Keratinocyte (primary cell): Measurements from ENCODE around the gene LRGUK. TPM values are rescaled to one million over a fixed set of nuclear protein-coding genes. Genes with fewer than 3 reads are reported as not detected.

Experiments
- DNase-seq: peaks from one replicate; pipeline ENCODE4 v3.0.0-alpha.2; 2011; ENCODE audit warnings: low read depth, missing footprints, low spot score
- FAIRE-seq: peaks from 2 replicates; lab custom pipeline; 2011; peaks lifted over from hg19 to GRCh38; lab: Jason Lieb, UNC
- H2AFZ ChIP-seq: 2 replicates; pipeline ENCODE4 v1.6.0; 2012; ENCODE audit warnings: low read length, control low read depth, inconsistent platforms; ENCODE audit not compliant: control insufficient read depth
- H3K27ac ChIP-seq: 2 replicates; pipeline ENCODE4 v1.5.1; 2011; ENCODE audit warnings: low read length; ENCODE audit not compliant: control insufficient read depth, insufficient read depth
- H3K27me3 ChIP-seq: 3 replicates; pipeline ENCODE4 v1.6.0; 2011; ENCODE audit warnings: low read length; ENCODE audit not compliant: control insufficient read depth, insufficient read depth; ENCODE audit errors: extremely low read depth
- H3K36me3 ChIP-seq, 2 experiments: 2 replicates in 1 of 2; 3 replicates in 1 of 2; pipeline ENCODE4 v1.5.1; 2011; ENCODE audit warnings: low read length in 2 of 2, mild to moderate bottlenecking in 1 of 2; ENCODE audit not compliant: control insufficient read depth in 2 of 2, insufficient read depth in 2 of 2; ENCODE audit errors: extremely low read depth in 1 of 2
- H3K4me1 ChIP-seq: 3 replicates; pipeline ENCODE4 v1.5.1; 2011; ENCODE audit warnings: low read length; ENCODE audit not compliant: control insufficient read depth, insufficient read depth; ENCODE audit errors: extremely low read depth
- H3K4me2 ChIP-seq: 3 replicates; pipeline ENCODE4 v1.6.0; 2011; ENCODE audit warnings: low read depth, low read length; ENCODE audit not compliant: control insufficient read depth, insufficient read depth; ENCODE audit errors: extremely low read depth
- H3K4me3 ChIP-seq, 3 experiments: fragments of 200-600 bp in 1 of 3; sonication (generic) in 1 of 3; 2 replicates in 2 of 3; 3 replicates in 1 of 3; pipeline ENCODE4 v1.5.1; 2011 to 2016; ENCODE audit warnings: low read length in 3 of 3, mild to moderate bottlenecking in 3 of 3, control low read depth in 2 of 3, inconsistent platforms in 1 of 3, low read depth in 1 of 3, mixed read lengths in 1 of 3, mixed run types in 1 of 3, moderate library complexity in 1 of 3; ENCODE audit not compliant: control insufficient read depth in 2 of 3, insufficient read depth in 2 of 3; ENCODE audit errors: extremely low read depth in 1 of 3
- H3K79me2 ChIP-seq: 2 replicates; pipeline ENCODE4 v1.6.0; 2012; ENCODE audit warnings: low read length; ENCODE audit not compliant: control insufficient read depth, insufficient read depth
- H3K9ac ChIP-seq: 3 replicates; pipeline ENCODE4 v1.6.0; 2011; ENCODE audit warnings: low read length; ENCODE audit not compliant: control insufficient read depth, insufficient read depth; ENCODE audit errors: extremely low read depth
- H3K9me1 ChIP-seq: 3 replicates; pipeline ENCODE4 v1.6.0; 2011; ENCODE audit warnings: low read length; ENCODE audit not compliant: control insufficient read depth, insufficient read depth; ENCODE audit errors: extremely low read depth
- H3K9me3 ChIP-seq: 2 replicates; pipeline ENCODE4 v1.5.1; 2012; ENCODE audit warnings: low read depth, low read length; ENCODE audit not compliant: control insufficient read depth
- H4K20me1 ChIP-seq: 3 replicates; pipeline ENCODE4 v1.6.0; 2011; ENCODE audit warnings: low read length; ENCODE audit not compliant: control insufficient read depth, insufficient read depth; ENCODE audit errors: extremely low read depth
- EZH2 ChIP-seq: IDR thresholded peaks from one replicate; pipeline ENCODE4 v1.6.1; 2012; ENCODE audit warnings: inconsistent platforms, mild to moderate bottlenecking, low read length, moderate library complexity
- dilution Hi-C: fragments of 300-500 bp; cut with MboI; formaldehyde crosslinking; loops from one replicate; pipeline ENCODE4 v1.7.0; 2020; ENCODE audit warnings: low sequenced_read_pairs; ENCODE audit not compliant: extremely low pct_ligation_motif_present
- polyA plus RNA-seq, 5 experiments: library from polyadenylated mRNA; depleted of rRNA in 3 of 5; stranded (reverse) in 3 of 5; stranded (forward) in 1 of 5; unstranded in 1 of 5; fragments of >200 nt; gene quantifications; 1 replicate in 1 of 5; 2 replicates in 3 of 5; 3 replicates in 1 of 5; pipeline versions ENCODE4 v1.2.1 to v1.2.3, GENCODE V29; 2011 to 2012; ENCODE audit warnings: missing spikeins in 2 of 5, low read depth in 1 of 5, low replicate concordance in 1 of 5
- TF ChIP-seq, protein P1 (sequence below), 3 experiments: IDR thresholded peaks in 1 of 3; conservative IDR thresholded peaks in 1 of 3; optimal IDR thresholded peaks in 1 of 3; 2 replicates in 2 of 3; 3 replicates in 1 of 3; pipeline versions ENCODE3 to v1.5.1; 2011; ENCODE audit warnings: low read length in 3 of 3, mild to moderate bottlenecking in 3 of 3, moderate library complexity in 2 of 3, control low read depth in 1 of 3, inconsistent platforms in 1 of 3; ENCODE audit not compliant: insufficient read depth in 2 of 3; ENCODE audit errors: extremely low read depth in 1 of 3

Gene LRGUK
- polyA plus RNA-seq, 1 donor (not counting 4 experiments of a cell fraction or from before 2014, with no cell fraction given): 0.50 TPM

DNA sequence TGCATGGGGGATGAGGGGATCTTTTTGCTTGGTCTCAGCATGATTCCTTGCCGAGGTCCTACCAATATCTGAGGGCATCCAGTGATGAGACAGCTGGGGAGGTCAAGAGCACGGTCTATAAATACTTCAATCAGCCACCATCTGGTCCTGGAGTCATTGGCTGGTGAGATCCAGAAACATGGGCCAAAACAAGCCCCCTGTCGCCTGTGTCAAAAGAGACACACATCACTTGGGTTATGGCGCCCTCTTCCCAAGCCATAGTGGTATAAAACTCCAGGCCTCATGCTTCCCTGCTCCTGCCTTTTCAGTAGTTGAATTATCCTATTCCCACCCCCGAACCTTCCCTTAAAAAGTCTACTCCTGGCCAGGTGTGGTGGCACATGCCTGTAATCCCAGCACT, 128.7 kb downstream of the LRGUK start:
- H3K9me3 ChIP-seq: no peaks in the 10 kb centered on the region
- no peaks in the 10 kb centered on the region for H3K27me3 ChIP-seq
- no peaks in the 10 kb centered on the region for H3K4me1 ChIP-seq
- no peak overlapping the region for H3K9ac ChIP-seq
- H2AFZ ChIP-seq: no peak overlapping the region
- no peak for TF ChIP-seq EZH2
- TF ChIP-seq, protein P1, sequence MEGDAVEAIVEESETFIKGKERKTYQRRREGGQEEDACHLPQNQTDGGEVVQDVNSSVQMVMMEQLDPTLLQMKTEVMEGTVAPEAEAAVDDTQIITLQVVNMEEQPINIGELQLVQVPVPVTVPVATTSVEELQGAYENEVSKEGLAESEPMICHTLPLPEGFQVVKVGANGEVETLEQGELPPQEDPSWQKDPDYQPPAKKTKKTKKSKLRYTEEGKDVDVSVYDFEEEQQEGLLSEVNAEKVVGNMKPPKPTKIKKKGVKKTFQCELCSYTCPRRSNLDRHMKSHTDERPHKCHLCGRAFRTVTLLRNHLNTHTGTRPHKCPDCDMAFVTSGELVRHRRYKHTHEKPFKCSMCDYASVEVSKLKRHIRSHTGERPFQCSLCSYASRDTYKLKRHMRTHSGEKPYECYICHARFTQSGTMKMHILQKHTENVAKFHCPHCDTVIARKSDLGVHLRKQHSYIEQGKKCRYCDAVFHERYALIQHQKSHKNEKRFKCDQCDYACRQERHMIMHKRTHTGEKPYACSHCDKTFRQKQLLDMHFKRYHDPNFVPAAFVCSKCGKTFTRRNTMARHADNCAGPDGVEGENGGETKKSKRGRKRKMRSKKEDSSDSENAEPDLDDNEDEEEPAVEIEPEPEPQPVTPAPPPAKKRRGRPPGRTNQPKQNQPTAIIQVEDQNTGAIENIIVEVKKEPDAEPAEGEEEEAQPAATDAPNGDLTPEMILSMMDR (optimal IDR thresholded peaks at IDR 0.05 in 1 of 3, IDR thresholded peaks at IDR 0.05 in 1 of 3, conservative IDR thresholded peaks at IDR 0.05 in 1 of 3; ENCODE audit: extremely low read depth in 1 of 3, insufficient read depth in 2 of 3, low read length in 3 of 3): peak in 1 of 3 experiments; percentile 41
- no peaks in the 10 kb centered on the region for H4K20me1 ChIP-seq
- FAIRE-seq (no peak), DNase-seq (no peak)
- no peaks in the 10 kb centered on the region for H3K9me1 ChIP-seq
- H3K4me3 ChIP-seq: no peak overlapping the region
- no peaks in the 10 kb centered on the region for H3K79me2 ChIP-seq
- H3K36me3 ChIP-seq: no peaks in the 10 kb centered on the region
- no peak overlapping the region for H3K27ac ChIP-seq
- dilution Hi-C loops: no loop called here
- H3K4me2 ChIP-seq: no peak overlapping the region

DNA sequence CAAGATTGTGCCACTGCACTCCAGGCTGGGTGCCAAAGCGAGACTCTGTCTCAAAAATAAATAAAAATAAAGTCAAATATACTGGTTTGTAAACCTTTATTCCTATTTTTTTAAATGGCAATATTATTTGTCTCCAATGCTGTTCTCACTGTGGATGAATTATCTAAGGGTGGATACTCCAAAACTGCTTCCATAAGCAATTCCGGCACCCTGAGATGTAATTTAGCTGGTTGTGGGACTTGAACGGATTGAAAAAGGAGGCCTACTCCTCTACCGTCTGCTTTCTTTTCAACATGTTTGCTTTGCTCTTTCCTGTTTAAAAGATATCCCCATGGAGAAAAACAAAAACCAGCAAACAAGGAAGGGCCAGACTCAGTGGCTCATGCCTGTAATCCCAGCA, 135.2 kb downstream of the LRGUK start:
- FAIRE-seq (no peak), DNase-seq (no peak)
- Histone ChIP-seq H3K27me3 (peaks cover 6% of the 10 kb centered on the region), H3K9ac (no peak overlapping the region), H3K27ac (no peak overlapping the region), H3K36me3 (no peaks in the 10 kb centered on the region), H2AFZ (no peak overlapping the region), H3K4me3 (no peak overlapping the region), H3K9me1 (no peaks in the 10 kb centered on the region), H3K9me3 (no peaks in the 10 kb centered on the region), H3K4me2 (no peak overlapping the region), H4K20me1 (no peaks in the 10 kb centered on the region), H3K79me2 (no peaks in the 10 kb centered on the region), H3K4me1 (no peaks in the 10 kb centered on the region)
- no peak for TF ChIP-seq EZH2
- dilution Hi-C loops: no loop called here

DNA sequence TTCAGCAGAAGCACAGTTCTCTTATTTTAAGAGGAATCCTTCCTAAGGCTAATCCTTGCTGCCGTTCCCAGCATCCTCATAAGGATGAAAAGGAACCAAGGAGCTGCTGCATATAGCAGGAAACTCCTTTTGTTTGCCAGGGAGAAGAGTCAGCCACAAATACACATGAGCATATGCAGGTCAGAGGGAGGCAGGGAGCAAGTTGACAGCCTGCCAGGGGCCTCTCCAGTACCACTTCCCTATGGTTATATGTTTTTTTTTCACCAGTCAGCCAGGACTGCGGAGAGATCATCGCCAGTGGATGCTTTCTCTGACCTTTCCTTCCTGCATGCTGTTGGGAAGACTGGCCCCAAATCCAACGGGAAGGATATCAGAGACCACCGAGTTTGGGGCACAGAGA, 149.8 kb downstream of the LRGUK start:
- DNase-seq (no peak), FAIRE-seq (no peak)
- H3K9ac ChIP-seq: no peak overlapping the region
- H3K36me3 ChIP-seq: no peaks in the 10 kb centered on the region
- no peak overlapping the region for H3K4me3 ChIP-seq
- dilution Hi-C loops: no loop called here
- H3K79me2 ChIP-seq: no peaks in the 10 kb centered on the region
- no peaks in the 10 kb centered on the region for H3K9me1 ChIP-seq
- H4K20me1 ChIP-seq: no peaks in the 10 kb centered on the region
- TF ChIP-seq, protein P1 (optimal IDR thresholded peaks at IDR 0.05 in 1 of 3, IDR thresholded peaks at IDR 0.05 in 1 of 3, conservative IDR thresholded peaks at IDR 0.05 in 1 of 3; ENCODE audit: extremely low read depth in 1 of 3, insufficient read depth in 2 of 3, low read length in 3 of 3): no peak
- TF ChIP-seq EZH2: no peak
- H3K4me2 ChIP-seq: no peak overlapping the region
- H3K9me3 ChIP-seq: no peaks in the 10 kb centered on the region
- H3K4me1 ChIP-seq: no peaks in the 10 kb centered on the region
- H3K27me3 ChIP-seq: peaks cover 6% of the 10 kb centered on the region
- no peak overlapping the region for H2AFZ ChIP-seq
- H3K27ac ChIP-seq: no peak overlapping the region
